ENCODE results near the gene PRKAG2.

The PRKAG2 gene

GRCh38 chr7:151566897-151567320 is 310.0 kb downstream of the PRKAG2 start:
- Histone ChIP-seq H3K36me3 (ENCODE audit: insufficient read depth) (no peaks in the 10 kb centered on the region), H3K4me2 (no peak overlapping the region), H3K79me2 (ENCODE audit: insufficient read depth, low read depth) (no peaks in the 10 kb centered on the region), H3K4me1 (ENCODE audit: low read depth, poor library complexity, severe bottlenecking) (no peaks in the 10 kb centered on the region), H3K27me3 (ENCODE audit: insufficient read depth, low read depth) (no peaks in the 10 kb centered on the region), H2AFZ (ENCODE audit: low read depth) (no peak overlapping the region), H3K27ac (no peak overlapping the region), H3K4me3 (IDR thresholded peaks at IDR 0.05; ENCODE audit: insufficient read depth, low read depth, low read length) (no peak overlapping the region), H4K20me1 (ENCODE audit: insufficient read depth) (no peaks in the 10 kb centered on the region), H3K9ac (no peak overlapping the region)
- TF ChIP-seq CTCF (conservative IDR thresholded peaks at IDR 0.05; ENCODE audit: low read depth, low read length): no peak

- no peak overlapping the region for H3K27ac ChIP-seq
- no peaks in the 10 kb centered on the region for H3K27me3 ChIP-seq (ENCODE audit: insufficient read depth, low read depth)
- H3K36me3 ChIP-seq (ENCODE audit: insufficient read depth): no peaks in the 10 kb centered on the region
- H2AFZ ChIP-seq (ENCODE audit: low read depth): no peak overlapping the region
- no peaks in the 10 kb centered on the region for H3K4me1 ChIP-seq (ENCODE audit: low read depth, poor library complexity, severe bottlenecking)
- no peak overlapping the region for H3K4me3 ChIP-seq (IDR thresholded peaks at IDR 0.05; ENCODE audit: insufficient read depth, low read depth, low read length)
- TF ChIP-seq CTCF (conservative IDR thresholded peaks at IDR 0.05; ENCODE audit: low read depth, low read length): no peak
- H3K4me2 ChIP-seq: no peak overlapping the region
- H3K9ac ChIP-seq: no peak overlapping the region
- H4K20me1 ChIP-seq (ENCODE audit: insufficient read depth): no peaks in the 10 kb centered on the region
- H3K79me2 ChIP-seq (ENCODE audit: insufficient read depth, low read depth): no peaks in the 10 kb centered on the region
Observed at GRCh38 chr7:151565541-151565940, 311.4 kb downstream of the PRKAG2 start.

GRCh38 chr7:151560243-151560642 is 316.7 kb downstream of the PRKAG2 start:
- Histone ChIP-seq H3K4me3 (IDR thresholded peaks at IDR 0.05; ENCODE audit: insufficient read depth, low read depth, low read length) (no peak overlapping the region), H3K4me2 (no peak overlapping the region), H3K79me2 (ENCODE audit: insufficient read depth, low read depth) (no peaks in the 10 kb centered on the region), H3K36me3 (ENCODE audit: insufficient read depth) (no peaks in the 10 kb centered on the region), H3K9ac (no peak overlapping the region), H3K27ac (no peak overlapping the region), H3K27me3 (ENCODE audit: insufficient read depth, low read depth) (no peaks in the 10 kb centered on the region), H2AFZ (ENCODE audit: low read depth) (no peak overlapping the region), H3K4me1 (ENCODE audit: low read depth, poor library complexity, severe bottlenecking) (no peaks in the 10 kb centered on the region), H4K20me1 (ENCODE audit: insufficient read depth) (no peaks in the 10 kb centered on the region)
- TF ChIP-seq CTCF (conservative IDR thresholded peaks at IDR 0.05; ENCODE audit: low read depth, low read length): no peak

GRCh38 chr7:151559557-151560183 is 317.2 kb downstream of the PRKAG2 start:
- Histone ChIP-seq H2AFZ (ENCODE audit: low read depth) (no peak overlapping the region), H4K20me1 (ENCODE audit: insufficient read depth) (no peaks in the 10 kb centered on the region), H3K36me3 (ENCODE audit: insufficient read depth) (no peaks in the 10 kb centered on the region), H3K9ac (no peak overlapping the region), H3K4me1 (ENCODE audit: low read depth, poor library complexity, severe bottlenecking) (no peaks in the 10 kb centered on the region), H3K79me2 (ENCODE audit: insufficient read depth, low read depth) (no peaks in the 10 kb centered on the region), H3K27me3 (ENCODE audit: insufficient read depth, low read depth) (no peaks in the 10 kb centered on the region), H3K27ac (no peak overlapping the region), H3K4me3 (IDR thresholded peaks at IDR 0.05; ENCODE audit: insufficient read depth, low read depth, low read length) (no peak overlapping the region), H3K4me2 (no peak overlapping the region)
- no peak for TF ChIP-seq CTCF (conservative IDR thresholded peaks at IDR 0.05; ENCODE audit: low read depth, low read length)
